Cardiac septum (tissue), 1 donor: ENCODE measurements around the gene CDCA3. TPM values are rescaled to one million over a fixed set of nuclear protein-coding genes. Genes with fewer than 3 reads are reported as not detected.
A peak's percentile ranks its signal among the peaks of the same experiment; 100 is the strongest.

Experiments used
- DNase-seq: peaks from one replicate; pipeline ENCODE4 v3.0.0-alpha.2; 2020; ENCODE audit warnings: low spot score
- intact Hi-C: fragments of 100-400 bp; cut with DNase I; formaldehyde crosslinking; loops from one replicate; pipeline ENCODE4 v1.14.0; 2022
- total RNA-seq: library from RNA; stranded (reverse); fragmentation: NEBNext Ultra II Directional; extraction: Animal tissue kit (Norgen Biotek cat#: 25700); gene quantifications from one replicate; pipeline ENCODE4 v1.2.1, GENCODE V29; 2021
- donor health status: DM: no; HTN: no; CAD: no.

Gene CDCA3
- total RNA-seq, 1 donor from 2014 or later, result 0.65 TPM

DNA sequence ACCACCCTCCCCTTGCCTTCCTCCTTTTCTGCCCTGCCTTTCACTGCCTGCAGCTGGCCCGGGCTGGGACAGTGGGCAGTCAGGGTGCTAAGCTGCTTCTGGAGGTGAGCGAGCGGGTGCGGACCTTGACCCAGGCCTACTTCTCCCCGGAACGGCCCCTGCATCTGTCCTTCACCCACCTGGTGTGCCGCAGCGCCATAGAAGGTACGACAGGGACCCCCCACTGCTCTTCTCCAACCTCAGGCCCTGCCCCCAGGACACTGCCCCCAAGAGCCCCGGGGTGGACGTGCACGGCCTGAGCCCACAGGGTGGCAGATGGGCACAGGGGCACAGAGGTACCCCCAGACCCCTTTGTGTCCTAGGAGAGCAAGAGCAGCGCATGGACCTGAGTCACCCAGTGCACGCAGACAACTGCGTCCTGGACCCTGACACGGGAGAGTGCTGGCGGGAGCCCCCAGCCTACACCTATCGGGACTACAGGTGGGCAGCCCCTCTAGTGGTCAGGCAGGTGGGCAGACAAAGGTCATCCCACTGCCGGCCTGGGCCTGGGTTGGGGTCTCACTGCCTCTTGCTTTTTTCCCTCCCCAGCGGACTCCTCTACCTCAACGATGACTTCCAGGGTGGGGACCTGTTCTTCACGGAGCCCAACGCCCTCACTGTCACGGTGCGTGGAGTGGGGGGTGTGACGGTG lies 13.6 kb downstream of the CDCA3 start:
- no peak for DNase-seq
- intact Hi-C loops, result no loop called here

DNA sequence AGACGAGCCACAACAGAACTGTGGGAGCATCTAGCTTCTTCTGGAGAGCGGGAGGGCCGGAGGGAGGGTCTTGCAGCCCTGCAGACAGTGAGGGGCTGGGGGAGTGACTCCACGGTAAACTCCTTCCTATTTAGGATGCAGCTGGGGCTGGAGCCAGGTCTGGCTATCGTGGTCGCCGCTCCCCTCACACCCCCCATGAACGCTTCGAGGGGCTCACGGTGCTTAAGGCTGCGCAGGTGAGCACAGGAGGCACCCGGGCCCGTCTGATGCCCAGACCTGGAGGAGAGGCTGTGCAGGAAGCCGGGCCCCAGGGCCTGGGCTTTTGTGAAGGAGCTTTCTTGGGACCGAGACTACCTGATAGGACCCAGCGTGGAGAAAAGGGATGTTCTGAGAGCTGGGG lies 14.2 kb downstream of the CDCA3 start:
- DNase-seq, result no peak
- intact Hi-C loops, result no loop called here

DNA sequence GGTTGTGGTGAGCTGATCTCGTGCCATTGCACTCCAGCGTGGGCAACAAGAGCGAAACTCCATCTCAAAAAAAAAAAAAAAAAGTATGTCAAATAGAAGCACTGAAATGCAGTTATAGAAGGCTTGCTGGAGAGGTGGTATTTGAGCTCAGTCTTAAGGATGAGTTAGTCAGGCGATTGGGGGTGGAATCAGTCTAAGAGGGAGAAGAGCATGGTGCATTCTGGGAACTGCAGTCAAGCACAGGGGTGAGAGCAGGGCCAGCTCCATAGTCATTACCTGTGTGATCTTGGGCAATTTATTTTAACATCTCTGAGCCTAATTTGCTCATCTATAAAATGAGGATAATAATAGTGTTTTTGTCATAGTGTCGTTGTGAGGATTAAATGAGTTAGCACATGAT lies 16.2 kb downstream of the CDCA3 start:
- no peak for DNase-seq
- intact Hi-C loops, result no loop called here

DNA sequence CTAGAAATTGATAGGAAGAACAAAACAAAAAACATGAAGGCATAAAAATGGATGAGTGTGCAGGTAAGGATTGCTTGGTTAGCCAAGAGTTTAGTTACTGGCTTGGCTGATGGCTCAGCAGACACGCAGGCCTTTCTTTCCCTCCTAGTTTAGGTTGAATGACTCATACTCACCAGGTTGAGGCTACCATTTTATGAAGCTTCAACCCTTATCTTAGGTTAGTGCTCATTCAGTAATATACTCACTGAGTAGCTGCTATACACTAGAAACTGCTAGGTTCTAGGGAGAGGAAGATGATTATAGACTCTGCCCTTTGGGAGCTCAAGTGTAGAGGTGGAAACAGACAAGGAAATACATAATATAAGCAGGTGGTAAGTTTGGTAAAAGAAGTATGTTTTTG lies 16.8 kb downstream of the CDCA3 start:
- no peak for DNase-seq
- intact Hi-C loops, result no loop called here

DNA sequence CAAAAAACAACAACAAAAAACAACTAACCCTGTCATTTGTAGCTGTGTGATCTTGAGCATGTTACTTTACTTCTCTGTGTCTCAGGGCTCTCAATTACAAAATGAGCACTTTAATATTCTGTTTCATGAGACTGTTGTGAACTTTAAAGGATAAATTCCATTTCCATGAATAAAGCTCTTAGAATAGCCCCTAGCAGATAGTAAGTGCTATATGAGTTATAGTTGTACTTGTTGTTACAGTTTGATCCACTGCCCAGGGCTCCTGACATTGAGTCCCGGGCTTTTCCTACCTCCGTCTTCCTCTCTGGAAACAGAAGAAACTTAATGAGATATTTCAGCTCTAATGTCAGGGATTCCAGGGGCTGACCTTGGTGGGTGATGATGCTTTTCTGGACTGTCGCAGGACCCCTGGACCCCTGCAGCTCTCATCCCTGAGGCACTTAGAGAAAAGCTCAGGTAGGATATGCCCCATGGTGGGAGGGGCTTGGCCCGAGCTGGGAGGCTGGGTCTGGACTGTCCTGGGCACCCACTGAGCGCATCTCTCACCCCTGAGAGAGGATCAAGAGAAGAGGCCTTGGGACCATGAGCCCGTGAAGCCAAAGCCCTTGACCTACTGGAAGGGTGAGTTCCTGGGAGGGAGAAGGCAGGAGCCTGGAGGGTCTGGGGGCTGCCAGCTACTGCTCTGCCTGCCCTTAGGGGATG lies 17.7 kb downstream of the CDCA3 start:
- DNase-seq, result no peak
- intact Hi-C loops, result no loop called here

DNA sequence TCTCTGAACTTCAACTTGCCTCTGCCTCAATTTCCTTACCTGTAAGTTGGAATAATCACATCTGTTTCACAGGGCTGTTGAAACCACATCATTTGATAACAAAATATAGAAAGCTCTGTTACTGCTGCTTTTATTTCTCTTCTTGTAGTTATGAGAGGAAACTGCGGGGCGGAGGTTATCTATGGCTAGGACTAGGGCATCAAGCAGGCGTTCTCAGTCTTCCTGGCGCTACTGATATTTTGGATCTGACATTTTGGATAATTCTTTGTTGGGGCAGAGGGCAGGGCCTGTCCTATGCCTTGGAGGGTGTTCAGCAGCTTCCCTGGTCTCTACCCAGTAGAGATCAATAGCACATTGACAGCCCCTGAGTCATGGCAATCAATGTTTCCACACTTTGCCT lies 19.0 kb downstream of the CDCA3 start:
- intact Hi-C loops, result no loop called here
- no peak for DNase-seq

DNA sequence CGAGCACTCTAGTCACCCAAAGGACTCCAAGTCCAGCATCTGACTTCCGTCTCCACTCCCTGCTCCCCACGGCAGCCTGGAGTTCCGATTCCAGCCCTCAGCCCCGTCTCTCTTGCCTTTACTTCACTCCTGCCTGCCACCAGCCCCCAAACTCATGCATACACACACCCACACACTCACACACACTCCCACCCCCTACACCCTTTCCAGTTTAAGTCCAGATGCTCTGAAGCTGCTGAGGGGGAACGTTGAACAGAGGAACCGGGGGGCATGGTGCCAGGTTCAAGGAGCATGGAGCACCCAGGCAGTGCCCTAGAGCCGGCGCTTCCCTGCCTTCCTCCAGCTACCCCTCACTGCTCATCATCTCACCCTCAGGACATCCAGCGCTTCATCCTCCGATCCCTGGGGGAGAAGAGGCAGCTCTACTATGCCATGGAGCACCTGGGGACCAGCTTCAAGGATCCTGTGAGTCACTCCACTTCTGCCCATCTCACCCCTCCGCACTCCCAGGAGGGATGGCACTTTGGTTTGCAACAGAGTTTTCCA lies 19.6 kb downstream of the CDCA3 start:
- intact Hi-C loops, result no loop called here
- DNase-seq, result no peak

DNA sequence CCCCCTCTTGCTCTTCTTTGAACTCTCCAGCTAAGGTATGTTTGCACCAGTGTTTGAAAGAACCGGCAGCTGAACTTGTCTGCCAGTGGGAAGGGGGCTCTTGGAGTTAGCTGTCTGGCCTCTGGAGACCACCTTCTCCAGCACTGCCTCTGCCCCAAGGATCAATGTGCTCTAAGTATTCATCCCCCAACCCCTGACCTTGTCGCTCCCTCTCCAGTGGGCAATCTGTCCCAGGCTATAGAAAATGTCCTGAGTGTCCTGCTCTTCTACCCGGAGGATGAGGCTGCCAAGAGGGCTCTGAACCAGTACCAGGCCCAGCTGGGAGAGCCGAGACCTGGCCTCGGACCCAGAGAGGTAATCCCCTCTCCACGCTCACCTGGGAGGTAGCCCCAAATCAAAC lies 20.1 kb downstream of the CDCA3 start:
- DNase-seq, result no peak
- intact Hi-C loops, result no loop called here

DNA sequence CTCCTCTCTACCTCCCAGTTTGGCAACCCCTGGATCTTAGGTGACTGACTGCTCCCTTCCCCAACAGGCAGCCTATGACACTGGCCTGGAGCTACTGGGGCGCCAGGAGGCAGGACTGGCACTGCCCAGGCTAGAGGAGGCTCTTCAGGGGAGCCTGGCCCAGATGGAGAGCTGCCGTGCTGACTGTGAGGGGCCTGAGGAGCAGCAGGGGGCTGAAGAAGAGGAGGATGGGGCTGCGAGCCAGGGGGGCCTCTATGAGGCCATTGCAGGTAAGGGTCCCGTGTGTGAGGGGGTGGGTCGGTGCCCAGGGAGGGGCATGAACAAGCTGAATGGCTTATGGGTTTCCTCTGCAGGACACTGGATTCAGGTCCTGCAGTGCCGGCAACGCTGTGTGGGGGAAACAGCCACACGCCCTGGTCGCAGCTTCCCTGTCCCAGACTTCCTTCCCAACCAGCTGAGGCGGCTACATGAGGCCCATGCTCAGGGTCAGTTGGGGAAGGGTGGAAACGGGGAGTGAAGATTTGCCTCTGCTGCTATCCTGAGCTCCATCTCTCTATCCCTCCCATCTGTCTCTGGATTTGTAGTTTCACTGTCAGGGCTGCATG lies 20.7 kb downstream of the CDCA3 start:
- DNase-seq, result no peak
- intact Hi-C loops, result no loop called here

DNA sequence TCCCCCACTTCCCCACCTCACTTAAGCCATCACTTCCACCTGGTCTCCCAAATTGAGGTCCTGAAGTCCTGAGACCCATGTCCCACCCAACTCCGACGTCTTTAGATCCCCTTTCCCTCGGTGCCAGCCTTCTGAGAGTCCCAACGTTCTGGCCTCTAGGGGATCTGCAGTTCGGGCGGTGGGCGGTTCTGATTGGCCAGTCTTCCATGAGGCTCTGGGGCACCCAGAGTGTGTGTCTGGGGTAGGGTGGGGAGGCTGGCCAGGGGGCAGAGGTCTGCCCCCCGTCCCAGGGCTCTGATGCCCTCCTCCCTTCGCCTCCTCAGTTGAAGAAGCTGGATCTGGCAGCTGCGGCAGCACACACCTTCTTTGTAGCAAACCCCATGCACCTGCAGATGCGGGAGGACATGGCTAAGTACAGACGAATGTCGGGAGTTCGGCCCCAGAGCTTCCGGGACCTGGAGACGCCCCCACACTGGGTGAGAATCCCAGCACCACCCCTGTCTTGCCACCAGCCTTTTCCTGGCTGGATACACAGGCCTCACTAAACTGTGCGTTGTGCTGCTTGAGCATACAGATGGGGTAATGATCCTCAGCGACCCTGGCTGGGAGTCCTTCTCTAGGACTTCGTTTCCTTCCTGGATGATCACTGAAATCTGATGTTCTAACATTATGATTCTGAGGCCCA lies 21.4 kb downstream of the CDCA3 start:
- intact Hi-C loops, result loop anchor here (5.0 kb wide), 3 partner anchors 62 to 217 kb away; partner anchors contain the start of genes MLF2 and PTMS
- DNase-seq, result no peak

DNA sequence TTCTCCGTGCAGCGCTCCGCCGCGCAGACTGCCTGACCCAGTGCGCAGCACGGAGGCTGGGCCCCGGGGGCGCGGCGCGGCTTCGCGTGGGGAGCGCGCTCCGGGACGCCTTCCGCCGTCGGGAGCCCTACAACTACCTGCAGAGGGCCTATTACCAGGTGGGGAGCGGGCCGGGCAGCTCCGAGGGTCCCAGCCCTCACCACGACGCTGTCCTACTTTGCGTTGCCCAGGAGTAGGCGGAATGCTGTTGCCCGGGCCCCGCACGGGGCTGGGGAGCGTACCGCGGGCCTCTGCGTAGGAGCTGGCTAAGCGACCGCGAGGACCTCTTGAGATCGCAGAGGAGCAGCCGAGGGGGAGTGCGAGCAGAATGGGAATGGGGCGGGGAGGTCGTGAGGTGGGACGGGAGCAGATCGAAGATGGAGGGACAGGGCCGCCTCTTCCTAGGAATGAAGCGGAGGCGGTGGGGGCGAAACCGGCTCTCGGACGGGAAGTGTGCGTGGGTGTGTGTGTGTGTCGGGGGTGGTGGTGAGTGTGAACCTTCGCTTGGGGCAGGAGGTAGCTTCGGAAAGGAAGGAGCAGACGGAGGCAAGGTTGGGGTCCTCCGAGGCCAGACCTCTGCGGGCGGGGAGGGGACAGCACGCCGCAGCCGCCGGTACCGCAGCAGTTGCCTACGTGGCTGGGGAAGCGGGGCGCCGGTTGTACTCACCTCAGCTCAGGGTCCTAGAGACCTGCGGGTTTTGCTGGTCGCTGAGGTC lies 22.1 kb downstream of the CDCA3 start:
- intact Hi-C loops, result loop anchor here (5.0 kb wide), 3 partner anchors 62 to 217 kb away; partner anchors contain the start of genes MLF2 and PTMS
- DNase-seq, result no peak

DNA sequence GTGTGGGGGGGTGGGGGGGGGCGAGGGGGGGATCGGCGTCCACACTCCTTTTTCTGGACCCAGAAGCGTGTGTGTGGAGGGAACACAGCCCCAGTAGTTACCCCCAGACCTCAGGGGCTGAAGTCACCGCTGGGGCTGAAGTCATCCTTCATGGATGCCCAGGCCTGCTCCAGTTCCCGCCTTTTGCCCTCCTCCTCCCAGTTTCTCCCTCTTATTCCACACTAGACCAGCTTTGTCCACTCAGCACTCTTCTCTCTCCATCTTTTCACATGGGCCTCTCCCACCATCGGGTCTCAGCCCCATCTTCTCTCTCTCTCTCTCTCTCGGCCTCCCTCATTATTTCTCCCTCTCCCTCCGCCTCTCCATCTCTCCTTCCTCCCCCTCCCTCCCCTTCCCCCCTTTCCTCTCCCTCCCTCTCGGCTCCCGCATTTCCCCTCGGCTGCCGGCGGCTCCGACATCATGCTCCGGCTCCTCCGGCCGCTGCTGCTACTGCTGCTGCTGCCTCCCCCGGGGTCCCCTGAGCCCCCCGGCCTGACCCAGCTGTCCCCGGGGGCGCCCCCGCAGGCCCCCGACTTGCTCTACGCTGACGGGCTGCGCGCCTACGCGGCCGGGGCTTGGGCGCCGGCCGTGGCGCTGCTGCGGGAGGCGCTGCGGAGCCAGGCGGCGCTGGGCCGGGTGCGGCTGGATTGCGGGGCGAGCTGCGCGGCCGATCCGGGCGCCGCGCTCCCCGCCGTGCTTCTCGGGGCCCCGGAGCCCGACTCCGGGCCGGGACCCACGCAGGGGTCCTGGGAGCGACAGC lies 22.9 kb downstream of the CDCA3 start, which contains the start of gene P3H3:
P3H3 (plus strand) TSS at position 426 of the 799 bp plus-strand sequence; CDS start at position 460, 34 bp downstream.
- intact Hi-C loops, result loop anchor here (5.0 kb wide), 3 partner anchors 61 to 216 kb away; partner anchors contain the start of genes MLF2 and PTMS
- DNase-seq, result no peak

DNA sequence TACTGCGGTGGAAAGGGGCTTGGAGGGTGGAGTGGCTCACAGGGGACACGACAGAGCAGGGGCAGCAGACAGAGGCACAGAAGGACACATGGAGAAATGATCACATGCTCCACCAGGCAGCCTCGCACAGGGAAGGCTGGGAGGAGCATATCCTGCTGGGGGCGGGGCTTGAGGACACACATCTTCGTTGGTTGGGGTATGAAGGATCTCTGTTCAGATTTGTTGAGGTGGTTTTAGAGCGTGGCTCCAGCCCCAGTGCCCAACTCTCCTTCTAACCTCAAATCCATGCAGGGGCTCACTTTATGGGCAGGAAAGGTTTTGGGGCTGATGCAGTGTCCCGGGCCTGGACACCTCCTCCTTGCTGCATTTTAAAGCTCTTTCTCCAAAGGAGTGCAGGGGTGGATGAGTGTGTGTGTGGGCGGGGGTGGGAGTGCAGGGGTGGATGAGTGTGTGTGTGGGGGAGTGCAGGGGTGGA lies 23.6 kb downstream of the CDCA3 start:
- intact Hi-C loops, result loop anchor here (5.0 kb wide), 3 partner anchors 60 to 215 kb away; partner anchors contain the start of genes MLF2 and PTMS

DNA sequence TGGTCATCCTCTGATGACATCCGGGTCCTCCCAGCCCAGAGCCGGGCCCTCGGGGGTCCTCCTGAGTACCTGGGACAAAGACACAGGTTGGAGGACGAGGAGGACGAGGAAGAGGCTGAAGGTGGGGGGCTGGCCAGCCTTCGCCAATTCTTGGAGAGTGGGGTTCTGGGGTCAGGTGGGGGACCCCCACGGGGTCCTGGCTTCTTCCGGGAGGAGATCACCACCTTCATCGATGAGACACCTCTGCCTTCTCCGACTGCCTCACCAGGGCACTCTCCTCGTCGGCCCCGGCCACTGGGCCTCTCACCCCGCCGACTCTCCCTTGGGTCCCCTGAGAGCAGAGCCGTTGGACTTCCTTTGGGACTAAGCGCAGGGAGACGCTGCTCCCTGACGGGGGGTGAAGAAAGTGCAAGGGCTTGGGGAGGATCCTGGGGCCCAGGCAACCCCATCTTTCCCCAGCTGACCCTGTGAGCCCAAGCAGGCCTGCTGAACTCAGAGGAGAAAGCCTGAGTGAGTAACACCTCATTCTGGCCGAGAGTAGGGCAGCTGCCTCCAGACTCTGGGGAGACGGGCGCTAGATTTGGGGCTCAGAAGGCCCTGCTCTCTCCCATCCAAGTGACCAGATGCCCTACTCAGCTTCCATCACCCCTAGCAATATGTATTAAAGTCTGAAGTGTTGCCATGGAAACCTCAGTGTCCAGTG lies 24.2 kb downstream of the CDCA3 start:
- no peak for DNase-seq
- intact Hi-C loops, result loop anchor here (5.0 kb wide), 3 partner anchors 60 to 215 kb away; partner anchors contain the start of genes MLF2 and PTMS

More for the DNA sequence above, 23.6 kb downstream of the CDCA3 start:
- peak; percentile 90 for DNase-seq

DNA sequence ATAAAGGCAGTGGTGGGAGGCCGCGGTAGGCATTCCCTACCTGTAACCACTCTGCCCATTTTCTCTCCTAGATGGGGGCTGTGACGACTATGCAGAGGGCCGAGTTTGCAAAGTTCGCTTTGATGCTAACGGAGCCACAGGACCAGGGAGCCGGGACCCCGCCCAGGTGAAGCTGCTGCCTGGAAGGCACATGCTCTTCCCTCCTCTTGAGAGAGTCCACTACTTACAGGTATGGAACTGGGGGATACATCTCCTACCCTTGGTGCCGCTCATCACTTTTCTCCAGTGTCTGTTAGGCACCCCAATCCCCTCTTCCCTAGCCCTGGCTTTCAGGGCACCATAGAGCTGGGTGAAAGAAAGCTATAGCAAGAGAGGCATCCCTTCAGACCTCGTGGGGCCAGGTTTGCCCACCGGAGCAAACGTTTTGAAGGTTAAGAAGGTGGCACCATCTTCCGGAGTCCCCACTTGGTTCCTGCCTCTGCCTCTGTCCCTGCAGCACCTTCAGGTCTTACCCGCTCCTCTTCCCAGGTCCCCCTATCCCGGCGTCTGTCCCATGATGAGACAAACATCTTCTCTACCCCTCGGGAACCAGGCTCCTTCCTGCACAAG lies 24.9 kb downstream of the CDCA3 start:
- intact Hi-C loops, result loop anchor here (5.0 kb wide), 3 partner anchors 59 to 214 kb away; partner anchors contain the start of genes MLF2 and PTMS
- no peak for DNase-seq

DNA sequence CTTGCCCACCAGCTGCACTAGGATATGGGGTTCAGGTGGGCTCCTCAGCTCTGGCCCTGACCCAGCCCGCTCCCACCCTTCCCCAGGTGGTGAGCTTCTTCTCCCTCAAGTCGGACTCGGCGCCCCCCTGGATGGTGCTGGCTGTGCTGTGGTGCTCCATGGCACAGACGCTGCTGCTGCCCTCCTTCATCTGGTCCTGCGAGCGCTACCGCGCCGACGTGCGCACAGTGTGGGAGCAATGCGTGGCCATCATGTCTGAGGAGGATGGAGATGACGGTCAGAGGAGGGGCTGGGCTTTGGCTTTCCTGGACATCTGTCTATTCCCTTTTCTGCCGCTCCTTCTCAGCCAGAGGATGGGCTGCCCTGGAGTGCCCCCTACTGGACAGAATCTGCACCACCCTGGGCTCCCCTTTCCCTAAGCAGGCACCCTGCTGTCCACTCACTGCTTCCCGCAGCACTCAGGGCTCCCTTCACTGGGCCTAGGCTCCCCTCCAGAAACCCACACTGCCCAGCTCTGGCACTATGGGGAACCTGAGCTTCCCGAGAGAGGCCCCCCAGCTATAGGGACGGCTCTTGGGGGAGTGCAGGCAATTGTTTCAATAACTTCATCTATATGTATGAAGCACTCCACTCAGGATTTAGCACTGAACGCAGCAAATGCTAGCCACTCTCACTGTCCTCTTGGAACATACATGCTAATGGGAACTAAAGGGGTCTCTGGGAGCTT lies 25.5 kb downstream of the CDCA3 start:
- peak; percentile 93 for DNase-seq
- intact Hi-C loops, result loop anchor here (5.0 kb wide), 3 partner anchors 58 to 213 kb away; partner anchors contain the start of genes MLF2 and PTMS
